GM23338 (cell line): ENCODE results near the gene TSSC4. TPM values are rescaled to one million over a fixed set of nuclear protein-coding genes. Genes with fewer than 3 reads are reported as not detected.

Experiments used
- ATAC-seq: fragments of 200-7000 bp; cut with Tn5 transposase; 3 replicates; pipeline ENCODE4 v1.9.1; 2020
- DNase-seq: peaks from one replicate; pipeline ENCODE4 v3.0.0-alpha.2; 2015; ENCODE audit warnings: low spot score
- H2AFZ ChIP-seq: fragments of 200-600 bp; sonication (generic); 2 replicates; pipeline ENCODE4 v1.8.0; 2016; ENCODE audit warnings: antibody characterized with exemption, mild to moderate bottlenecking, moderate library complexity
- H3F3A ChIP-seq: fragments of 200-600 bp; sonication (generic); replicated peaks from 2 replicates; pipeline ENCODE4 v1.8.0; 2017; ENCODE audit warnings: antibody characterized with exemption, mixed run types, low read depth
- H3K27ac ChIP-seq: fragments of 200-600 bp; sonication (generic); 2 replicates; pipeline ENCODE4 v1.6.1; 2016; ENCODE audit warnings: low read depth
- H3K27me3 ChIP-seq: fragments of 200-600 bp; sonication (generic); 2 replicates; pipeline ENCODE4 v1.8.0; 2016; ENCODE audit warnings: mild to moderate bottlenecking, mixed run types, moderate library complexity; ENCODE audit not compliant: insufficient read depth
- H3K36me3 ChIP-seq: fragments of 200-600 bp; sonication (generic); 2 replicates; pipeline ENCODE4 v1.8.0; 2016; ENCODE audit warnings: mild to moderate bottlenecking; ENCODE audit not compliant: insufficient read depth
- H3K4me1 ChIP-seq: fragments of 200-600 bp; sonication (generic); 2 replicates; pipeline ENCODE4 v1.8.0; 2016; ENCODE audit warnings: mild to moderate bottlenecking, moderate library complexity; ENCODE audit not compliant: insufficient read depth
- H3K4me2 ChIP-seq: fragments of 200-600 bp; sonication (generic); 2 replicates; pipeline ENCODE4 v1.7.1; 2017; ENCODE audit warnings: mixed run types
- H3K4me3 ChIP-seq: fragments of 200-600 bp; sonication (generic); 2 replicates; pipeline ENCODE4 v1.6.1; 2016; ENCODE audit warnings: mixed run types
- H3K79me2 ChIP-seq: fragments of 200-600 bp; sonication (generic); replicated peaks from 2 replicates; pipeline ENCODE4 v1.8.0; 2017; ENCODE audit warnings: mild to moderate bottlenecking; ENCODE audit not compliant: insufficient read depth
- H3K9me2 ChIP-seq: fragments of 200-600 bp; sonication (generic); 2 replicates; pipeline ENCODE4 v1.8.0; 2017; ENCODE audit not compliant: insufficient read depth
- H4K20me1 ChIP-seq: fragments of 200-600 bp; sonication (generic); replicated peaks from 2 replicates; pipeline ENCODE4 v1.8.0; 2017; ENCODE audit warnings: mild to moderate bottlenecking; ENCODE audit not compliant: insufficient read depth
- H3K27ac Mint-ChIP-seq: 2 replicates; pipeline ENCODE4 v1.8.0; 2020; ENCODE audit warnings: inconsistent platforms, mild to moderate bottlenecking, moderate library complexity, mixed read lengths
- H3K27me3 Mint-ChIP-seq: 3 replicates; pipeline ENCODE4 v1.8.0; 2022; ENCODE audit warnings: low read depth, mild to moderate bottlenecking, moderate library complexity, mixed read lengths, inconsistent platforms; ENCODE audit not compliant: insufficient read depth, poor library complexity
- H3K36me3 Mint-ChIP-seq: 3 replicates; pipeline ENCODE4 v1.8.0; 2021; ENCODE audit warnings: low read depth, mild to moderate bottlenecking, inconsistent platforms, moderate library complexity, mixed read lengths
- H3K4me1 Mint-ChIP-seq: 3 replicates; pipeline ENCODE4 v1.8.0; 2020; ENCODE audit warnings: mild to moderate bottlenecking, inconsistent platforms, mixed read lengths
- H3K4me3 Mint-ChIP-seq: 3 replicates; pipeline ENCODE4 v1.8.0; 2021; ENCODE audit warnings: moderate library complexity, mild to moderate bottlenecking, inconsistent platforms, mixed read lengths
- H3K9me3 Mint-ChIP-seq: 3 replicates; pipeline ENCODE4 v1.8.0; 2020; ENCODE audit warnings: moderate library complexity, mild to moderate bottlenecking, inconsistent platforms, mixed read lengths
- EZH2 ChIP-seq: fragments of 200-600 bp; sonication (generic); IDR thresholded peaks from one replicate; pipeline ENCODE4 v1.8.0; 2017; ENCODE audit warnings: antibody characterized with exemption, mild to moderate bottlenecking, low read depth; ENCODE audit not compliant: unreplicated experiment
- NANOG ChIP-seq: IDR thresholded peaks from 2 replicates; pipeline ENCODE4 v1.6.1; 2016; ENCODE audit warnings: antibody characterized with exemption, borderline replicate concordance
- POLR2AphosphoS5 ChIP-seq: IDR thresholded peaks from 2 replicates; pipeline ENCODE4 v1.6.1; 2016; ENCODE audit warnings: antibody characterized with exemption, low read depth
- ZNF114 ChIP-seq: fragments of 250-450 bp; sonication (Bioruptor Pico); IDR thresholded peaks from 2 replicates; pipeline ENCODE4 v1.5.0; 2020; ENCODE audit warnings: mild to moderate bottlenecking, moderate library complexity
- ZNF331 ChIP-seq: fragments of 250-450 bp; sonication (Bioruptor Pico); IDR thresholded peaks from 2 replicates; pipeline ENCODE4 v1.5.0; 2020; ENCODE audit warnings: low read depth, mild to moderate bottlenecking, moderate library complexity
- polyA plus RNA-seq: library from polyadenylated mRNA; unstranded; fragments of >200 nt; fragmentation: Nextera tagmentation; extraction: Ambion mirVana; gene quantifications from 2 replicates; pipeline ENCODE4 v1.2.1, GENCODE V29; 2016
- total RNA-seq: library from RNA; depleted of rRNA; stranded (reverse); fragments of >200 nt; shearing (Covaris generic); gene quantifications from 2 replicates; pipeline ENCODE4 v1.2.3, GENCODE V29; 2014
- TF ChIP-seq, protein P1 (sequence below): fragments of 250-450 bp; sonication (Bioruptor Pico); IDR thresholded peaks from 2 replicates; pipeline ENCODE4 v1.5.0; 2020; ENCODE audit warnings: mild to moderate bottlenecking, moderate library complexity
- TF ChIP-seq, protein P2 (sequence below), 2 experiments: fragments of 200-600 bp in 1 of 2; sonication (generic) in 1 of 2; conservative IDR thresholded peaks; 2 replicates each; pipeline versions ENCODE4 v1.5.1 to v1.6.1; 2016 to 2017; ENCODE audit warnings: antibody characterized with exemption in 2 of 2, low read depth in 2 of 2, mild to moderate bottlenecking in 2 of 2, moderate library complexity in 1 of 2

TSSC4 gene
- total and polyA plus RNA-seq, 2 experiments from 2014 or later: 27.5 to 44.3 TPM

DNA sequence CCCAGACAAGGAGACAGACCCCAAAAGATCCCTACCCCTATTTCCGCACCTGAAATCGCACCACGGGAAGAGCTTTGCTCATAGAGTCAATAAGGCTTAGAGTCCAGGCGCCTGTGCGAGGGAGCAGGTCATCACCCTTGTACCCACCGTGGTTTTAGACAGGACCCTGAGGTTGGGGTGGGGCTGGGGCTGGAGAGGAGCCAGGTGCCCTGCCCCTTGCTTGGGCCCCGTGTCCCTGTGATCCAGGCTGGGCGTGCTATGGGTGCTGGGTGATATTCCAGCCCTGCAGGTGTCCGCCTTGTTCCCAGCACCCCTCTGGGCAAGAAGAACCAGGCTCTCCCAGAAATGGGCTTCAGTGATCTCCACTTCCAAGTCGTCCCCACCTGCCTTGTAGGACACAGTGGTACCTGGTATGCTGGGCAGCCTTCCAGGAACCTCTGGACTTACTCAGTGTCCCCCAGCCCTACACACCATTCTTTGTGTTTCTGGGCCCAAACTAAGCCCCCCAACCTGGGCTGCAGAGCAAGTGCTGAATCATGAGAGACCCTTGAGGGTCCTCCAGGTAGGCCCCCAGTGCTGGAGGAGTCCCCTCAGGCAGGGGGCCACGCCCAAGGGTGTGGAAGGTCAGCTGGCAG lies 18.9 kb upstream of the TSSC4 start (continued):
- TF ChIP-seq, protein P1, sequence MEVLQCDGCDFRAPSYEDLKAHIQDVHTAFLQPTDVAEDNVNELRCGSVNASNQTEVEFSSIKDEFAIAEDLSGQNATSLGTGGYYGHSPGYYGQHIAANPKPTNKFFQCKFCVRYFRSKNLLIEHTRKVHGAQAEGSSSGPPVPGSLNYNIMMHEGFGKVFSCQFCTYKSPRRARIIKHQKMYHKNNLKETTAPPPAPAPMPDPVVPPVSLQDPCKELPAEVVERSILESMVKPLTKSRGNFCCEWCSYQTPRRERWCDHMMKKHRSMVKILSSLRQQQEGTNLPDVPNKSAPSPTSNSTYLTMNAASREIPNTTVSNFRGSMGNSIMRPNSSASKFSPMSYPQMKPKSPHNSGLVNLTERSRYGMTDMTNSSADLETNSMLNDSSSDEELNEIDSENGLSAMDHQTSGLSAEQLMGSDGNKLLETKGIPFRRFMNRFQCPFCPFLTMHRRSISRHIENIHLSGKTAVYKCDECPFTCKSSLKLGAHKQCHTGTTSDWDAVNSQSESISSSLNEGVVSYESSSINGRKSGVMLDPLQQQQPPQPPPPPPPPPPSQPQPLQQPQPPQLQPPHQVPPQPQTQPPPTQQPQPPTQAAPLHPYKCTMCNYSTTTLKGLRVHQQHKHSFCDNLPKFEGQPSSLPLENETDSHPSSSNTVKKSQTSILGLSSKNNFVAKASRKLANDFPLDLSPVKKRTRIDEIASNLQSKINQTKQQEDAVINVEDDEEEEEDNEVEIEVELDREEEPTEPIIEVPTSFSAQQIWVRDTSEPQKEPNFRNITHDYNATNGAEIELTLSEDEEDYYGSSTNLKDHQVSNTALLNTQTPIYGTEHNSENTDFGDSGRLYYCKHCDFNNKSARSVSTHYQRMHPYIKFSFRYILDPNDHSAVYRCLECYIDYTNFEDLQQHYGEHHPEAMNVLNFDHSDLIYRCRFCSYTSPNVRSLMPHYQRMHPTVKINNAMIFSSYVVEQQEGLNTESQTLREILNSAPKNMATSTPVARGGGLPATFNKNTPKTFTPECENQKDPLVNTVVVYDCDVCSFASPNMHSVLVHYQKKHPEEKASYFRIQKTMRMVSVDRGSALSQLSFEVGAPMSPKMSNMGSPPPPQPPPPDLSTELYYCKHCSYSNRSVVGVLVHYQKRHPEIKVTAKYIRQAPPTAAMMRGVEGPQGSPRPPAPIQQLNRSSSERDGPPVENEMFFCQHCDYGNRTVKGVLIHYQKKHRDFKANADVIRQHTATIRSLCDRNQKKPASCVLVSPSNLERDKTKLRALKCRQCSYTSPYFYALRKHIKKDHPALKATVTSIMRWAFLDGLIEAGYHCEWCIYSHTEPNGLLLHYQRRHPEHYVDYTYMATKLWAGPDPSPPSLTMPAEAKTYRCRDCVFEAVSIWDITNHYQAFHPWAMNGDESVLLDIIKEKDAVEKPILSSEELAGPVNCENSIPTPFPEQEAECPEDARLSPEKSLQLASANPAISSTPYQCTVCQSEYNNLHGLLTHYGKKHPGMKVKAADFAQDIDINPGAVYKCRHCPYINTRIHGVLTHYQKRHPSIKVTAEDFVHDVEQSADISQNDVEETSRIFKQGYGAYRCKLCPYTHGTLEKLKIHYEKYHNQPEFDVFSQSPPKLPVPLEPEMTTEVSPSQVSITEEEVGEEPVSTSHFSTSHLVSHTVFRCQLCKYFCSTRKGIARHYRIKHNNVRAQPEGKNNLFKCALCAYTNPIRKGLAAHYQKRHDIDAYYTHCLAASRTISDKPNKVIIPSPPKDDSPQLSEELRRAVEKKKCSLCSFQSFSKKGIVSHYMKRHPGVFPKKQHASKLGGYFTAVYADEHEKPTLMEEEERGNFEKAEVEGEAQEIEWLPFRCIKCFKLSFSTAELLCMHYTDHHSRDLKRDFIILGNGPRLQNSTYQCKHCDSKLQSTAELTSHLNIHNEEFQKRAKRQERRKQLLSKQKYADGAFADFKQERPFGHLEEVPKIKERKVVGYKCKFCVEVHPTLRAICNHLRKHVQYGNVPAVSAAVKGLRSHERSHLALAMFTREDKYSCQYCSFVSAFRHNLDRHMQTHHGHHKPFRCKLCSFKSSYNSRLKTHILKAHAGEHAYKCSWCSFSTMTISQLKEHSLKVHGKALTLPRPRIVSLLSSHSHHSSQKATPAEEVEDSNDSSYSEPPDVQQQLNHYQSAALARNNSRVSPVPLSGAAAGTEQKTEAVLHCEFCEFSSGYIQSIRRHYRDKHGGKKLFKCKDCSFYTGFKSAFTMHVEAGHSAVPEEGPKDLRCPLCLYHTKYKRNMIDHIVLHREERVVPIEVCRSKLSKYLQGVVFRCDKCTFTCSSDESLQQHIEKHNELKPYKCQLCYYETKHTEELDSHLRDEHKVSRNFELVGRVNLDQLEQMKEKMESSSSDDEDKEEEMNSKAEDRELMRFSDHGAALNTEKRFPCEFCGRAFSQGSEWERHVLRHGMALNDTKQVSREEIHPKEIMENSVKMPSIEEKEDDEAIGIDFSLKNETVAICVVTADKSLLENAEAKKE (CRISPR knock-in tag): no peak
- TF ChIP-seq, protein P2, sequence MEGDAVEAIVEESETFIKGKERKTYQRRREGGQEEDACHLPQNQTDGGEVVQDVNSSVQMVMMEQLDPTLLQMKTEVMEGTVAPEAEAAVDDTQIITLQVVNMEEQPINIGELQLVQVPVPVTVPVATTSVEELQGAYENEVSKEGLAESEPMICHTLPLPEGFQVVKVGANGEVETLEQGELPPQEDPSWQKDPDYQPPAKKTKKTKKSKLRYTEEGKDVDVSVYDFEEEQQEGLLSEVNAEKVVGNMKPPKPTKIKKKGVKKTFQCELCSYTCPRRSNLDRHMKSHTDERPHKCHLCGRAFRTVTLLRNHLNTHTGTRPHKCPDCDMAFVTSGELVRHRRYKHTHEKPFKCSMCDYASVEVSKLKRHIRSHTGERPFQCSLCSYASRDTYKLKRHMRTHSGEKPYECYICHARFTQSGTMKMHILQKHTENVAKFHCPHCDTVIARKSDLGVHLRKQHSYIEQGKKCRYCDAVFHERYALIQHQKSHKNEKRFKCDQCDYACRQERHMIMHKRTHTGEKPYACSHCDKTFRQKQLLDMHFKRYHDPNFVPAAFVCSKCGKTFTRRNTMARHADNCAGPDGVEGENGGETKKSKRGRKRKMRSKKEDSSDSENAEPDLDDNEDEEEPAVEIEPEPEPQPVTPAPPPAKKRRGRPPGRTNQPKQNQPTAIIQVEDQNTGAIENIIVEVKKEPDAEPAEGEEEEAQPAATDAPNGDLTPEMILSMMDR (conservative IDR thresholded peaks at IDR 0.05; ENCODE audit: low read depth in 2 of 2): no peak
- TF ChIP-seq POLR2AphosphoS5 (no peak), EZH2 (no peak)

DNA sequence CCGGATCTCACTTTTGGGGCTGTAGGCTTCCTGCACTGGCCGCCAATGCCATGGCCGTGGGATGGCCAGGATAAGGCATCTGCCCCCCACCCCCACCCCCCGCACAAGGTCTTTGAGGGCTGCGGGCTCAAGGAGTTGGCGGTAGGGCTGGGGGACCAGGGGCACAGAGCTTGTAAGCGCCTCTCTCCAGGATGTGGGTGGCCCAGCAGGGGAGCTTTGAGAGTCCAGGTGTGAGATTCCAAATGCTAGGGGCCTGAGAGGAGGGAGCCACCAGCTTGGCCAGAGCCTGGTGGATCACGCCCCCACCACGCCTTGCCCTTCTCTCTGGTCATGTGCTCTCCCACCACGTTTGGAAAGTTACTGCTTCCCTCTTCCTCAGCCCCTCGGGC lies 18.4 kb upstream of the TSSC4 start:
- no peak overlapping the region; the same call in 1 of the 2 replicates for H3K27ac Mint-ChIP-seq
- H3K4me3 ChIP-seq: no peak overlapping the region
- H3K79me2 ChIP-seq: peaks cover 87% of the 10 kb centered on the region
- H2AFZ ChIP-seq: no peak overlapping the region
- no peaks in the 10 kb centered on the region for H3K9me2 ChIP-seq
- H3K4me2 ChIP-seq: no peak overlapping the region
- no peaks in the 10 kb centered on the region for H3K9me3 Mint-ChIP-seq
- no peak overlapping the region for H3K27ac ChIP-seq
- ATAC-seq: no peak
- H4K20me1 ChIP-seq: peaks cover 45% of the 10 kb centered on the region
- H3K4me3 Mint-ChIP-seq: no peak overlapping the region
- H3K36me3 ChIP-seq: no peaks in the 10 kb centered on the region
- H3K27me3 Mint-ChIP-seq: peaks cover 8% of the 10 kb centered on the region
- no peaks in the 10 kb centered on the region for H3K27me3 ChIP-seq
- no peak for DNase-seq
- H3K4me1 ChIP-seq: peaks cover 12% of the 10 kb centered on the region; the same call in 1 of the 2 replicates
- H3K4me1 Mint-ChIP-seq: peaks cover 19% of the 10 kb centered on the region
- no peaks in the 10 kb centered on the region for H3F3A ChIP-seq
- no peaks in the 10 kb centered on the region; the same call in 2 of the 3 replicates for H3K36me3 Mint-ChIP-seq
- no peak for TF ChIP-seq POLR2AphosphoS5
- no peak for TF ChIP-seq NANOG
- no peak for TF ChIP-seq ZNF114 (CRISPR knock-in tag)
- TF ChIP-seq, protein P1 (CRISPR knock-in tag): no peak
- TF ChIP-seq ZNF331: no peak
